Mononuclear cell (primary cell): Measurements from ENCODE around the gene PTTG1. TPM values are rescaled to one million over a fixed set of nuclear protein-coding genes. Genes with fewer than 3 reads are reported as not detected.

Experiments used
- H3K27me3 ChIP-seq: 2 replicates; pipeline ENCODE4 v1.6.0; 2011; ENCODE audit warnings: low read length, control low read depth; ENCODE audit not compliant: insufficient read depth
- H3K4me1 ChIP-seq: 2 replicates; pipeline ENCODE4 v1.5.1; 2011; ENCODE audit warnings: mild to moderate bottlenecking, low read length, control low read depth; ENCODE audit not compliant: insufficient read depth
- H3K4me3 ChIP-seq: 2 replicates; pipeline ENCODE4 v1.5.1; 2011; ENCODE audit warnings: mild to moderate bottlenecking, low read length, moderate library complexity
- H3K9me3 ChIP-seq: 2 replicates; pipeline ENCODE4 v1.5.1; 2011; ENCODE audit warnings: low read depth, mild to moderate bottlenecking, control low read depth, low read length
- total RNA-seq: library from RNA; depleted of rRNA; stranded (reverse); fragments of >200 nt; gene quantifications from one replicate; pipeline ENCODE4 v1.2.3, GENCODE V29; 2012

The PTTG1 gene
- total RNA-seq: 17.0 TPM

DNA sequence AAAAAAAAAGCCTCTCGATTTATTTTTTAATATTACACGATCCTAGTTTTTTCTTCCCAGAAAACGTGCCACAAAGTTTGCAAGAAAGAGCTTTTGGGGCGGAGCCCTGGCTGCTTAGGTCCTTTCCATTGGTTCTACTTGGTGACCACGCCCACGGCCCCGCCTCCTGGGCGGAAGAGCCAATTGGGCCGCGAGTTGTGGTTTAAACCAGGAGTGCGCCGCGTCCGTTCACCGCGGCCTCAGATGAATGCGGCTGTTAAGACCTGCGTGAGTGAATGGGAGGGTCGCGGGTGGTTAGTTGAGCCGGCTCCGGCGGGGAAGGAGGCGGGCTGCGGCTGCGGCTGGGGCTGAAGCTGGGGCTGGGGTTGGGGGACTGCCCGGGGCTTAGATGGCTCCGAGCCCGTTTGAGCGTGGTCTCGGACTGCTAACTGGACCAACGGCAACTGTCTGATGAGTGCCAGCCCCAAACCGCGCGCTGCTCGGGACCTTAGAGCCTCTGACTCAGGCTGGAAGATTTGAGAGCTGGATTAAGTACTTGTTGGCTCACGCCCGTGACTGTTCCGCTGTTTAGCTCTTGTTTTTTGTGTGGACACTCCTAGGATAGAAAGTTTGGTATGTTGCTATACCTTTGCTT, at the start of gene PTTG1:
Gene PTTG1 (plus strand): TSS at position 231 of the 634 bp plus-strand sequence. CDS start 458 bp downstream, outside the sequence.
- Histone ChIP-seq H3K4me3 (peak within 1 kb of the TSS; percentile 53), H3K9me3 (no peaks in the 10 kb centered on the region), H3K4me1 (peaks cover 39% of the 10 kb centered on the region), H3K27me3 (no peaks in the 10 kb centered on the region)

DNA sequence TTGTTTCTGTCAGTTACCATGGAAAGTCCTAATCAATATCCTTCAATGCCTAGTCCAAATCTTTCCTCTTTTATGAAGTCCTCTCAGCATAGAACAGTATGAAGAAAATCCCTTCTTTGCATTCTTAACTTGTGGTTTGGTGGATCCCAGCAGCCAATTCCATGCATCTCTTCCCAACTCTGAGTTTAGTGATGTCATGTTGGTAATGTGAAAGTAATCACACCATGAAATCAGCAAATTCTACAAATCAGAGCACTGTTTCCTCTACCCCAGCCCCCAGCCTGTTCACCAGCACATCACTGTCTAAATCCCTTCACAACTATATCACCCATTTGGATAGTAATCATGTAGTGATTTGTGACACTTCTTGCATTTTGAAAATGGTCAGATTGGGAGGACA, 46.5 kb upstream of the PTTG1 start:
- Histone ChIP-seq H3K9me3 (no peaks in the 10 kb centered on the region), H3K4me1 (peaks cover 5% of the 10 kb centered on the region), H3K27me3 (peaks cover 49% of the 10 kb centered on the region), H3K4me3 (no peak overlapping the region)

DNA sequence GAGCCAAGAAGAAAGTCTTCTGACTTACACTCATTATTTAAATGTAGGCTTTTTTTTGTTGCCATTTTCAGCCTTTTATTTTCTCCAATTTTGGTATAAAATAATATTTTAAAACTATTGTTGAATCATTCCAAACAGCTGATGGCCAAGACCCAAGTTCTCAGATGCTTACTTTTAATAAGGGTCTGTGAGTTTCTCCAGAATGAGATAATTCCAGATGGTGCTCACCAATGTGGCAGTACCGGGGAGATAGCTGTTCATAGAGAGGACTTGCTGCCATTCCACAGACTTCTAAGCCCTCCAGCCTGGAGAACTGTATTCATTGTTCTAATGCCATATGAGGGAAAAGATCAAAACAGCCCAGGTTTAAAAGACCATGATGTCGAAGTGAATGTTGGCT, 46.0 kb upstream of the PTTG1 start:
- Histone ChIP-seq H3K4me1 (peaks cover under 1% of the 10 kb centered on the region), H3K9me3 (no peaks in the 10 kb centered on the region), H3K27me3 (peaks cover 44% of the 10 kb centered on the region), H3K4me3 (no peak overlapping the region)

DNA sequence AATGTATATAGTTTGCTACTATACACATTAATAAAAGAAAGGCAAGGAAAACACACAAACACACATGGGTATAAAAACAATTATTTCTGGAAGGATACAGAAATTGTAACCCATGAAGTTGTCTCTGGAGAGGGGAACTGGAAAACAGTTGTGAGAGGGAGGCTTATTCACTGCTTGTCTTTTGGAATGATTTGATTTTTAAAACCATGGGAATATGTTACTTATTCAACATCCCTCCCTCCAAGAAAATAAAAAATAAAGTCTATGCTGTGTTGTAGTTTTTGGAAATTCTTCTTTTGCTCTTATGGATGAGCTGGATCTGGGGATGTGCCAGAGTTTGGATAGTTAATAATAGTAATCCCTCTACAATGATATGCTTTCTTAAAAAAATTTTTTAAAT, 45.2 kb upstream of the PTTG1 start:
- Histone ChIP-seq H3K4me3 (no peak overlapping the region), H3K4me1 (no peaks in the 10 kb centered on the region), H3K9me3 (no peaks in the 10 kb centered on the region), H3K27me3 (peaks cover 37% of the 10 kb centered on the region)

DNA sequence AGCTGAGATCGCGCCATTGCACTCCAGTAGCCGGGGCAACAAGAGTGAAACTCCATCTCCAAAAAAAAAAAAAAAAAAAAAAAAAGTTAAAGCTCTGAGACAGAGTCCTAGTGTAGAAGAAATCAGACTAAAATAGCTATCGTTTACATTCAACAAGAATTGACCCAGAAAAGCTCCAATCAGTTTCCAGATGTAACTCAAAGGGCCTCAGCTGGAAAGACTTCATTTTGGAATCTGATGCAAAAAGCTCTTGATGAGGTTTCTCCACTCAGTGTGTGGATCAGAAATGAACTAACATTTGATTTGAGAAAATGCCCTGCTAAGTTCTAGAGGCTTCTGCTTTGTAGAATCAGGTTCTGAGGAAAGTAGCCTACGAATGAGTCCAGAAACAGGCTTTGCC, 44.0 kb upstream of the PTTG1 start:
- peaks cover 25% of the 10 kb centered on the region for H3K27me3 ChIP-seq
- no peaks in the 10 kb centered on the region for H3K9me3 ChIP-seq
- H3K4me3 ChIP-seq: no peak overlapping the region
- H3K4me1 ChIP-seq: no peaks in the 10 kb centered on the region

DNA sequence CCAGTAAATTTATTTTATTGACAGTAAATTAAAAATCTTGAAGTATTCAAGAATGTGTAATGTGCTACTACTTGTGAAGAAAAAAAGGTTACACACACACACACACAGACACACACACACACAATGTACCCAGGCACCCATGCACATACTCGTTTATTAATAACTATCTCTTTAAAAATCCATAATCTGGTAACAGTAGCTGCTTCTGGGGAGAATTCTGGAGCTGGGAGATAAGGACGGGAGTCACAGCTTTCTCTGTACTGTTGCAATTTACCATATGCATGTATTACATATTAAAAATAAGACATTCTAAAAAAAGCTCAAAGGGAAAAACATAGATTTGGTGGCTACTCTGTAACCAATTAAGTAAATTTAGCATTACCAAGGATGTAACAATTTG, 43.3 kb upstream of the PTTG1 start:
- H3K27me3 ChIP-seq: peaks cover 20% of the 10 kb centered on the region
- no peaks in the 10 kb centered on the region for H3K9me3 ChIP-seq
- no peak overlapping the region for H3K4me3 ChIP-seq
- H3K4me1 ChIP-seq: no peaks in the 10 kb centered on the region

DNA sequence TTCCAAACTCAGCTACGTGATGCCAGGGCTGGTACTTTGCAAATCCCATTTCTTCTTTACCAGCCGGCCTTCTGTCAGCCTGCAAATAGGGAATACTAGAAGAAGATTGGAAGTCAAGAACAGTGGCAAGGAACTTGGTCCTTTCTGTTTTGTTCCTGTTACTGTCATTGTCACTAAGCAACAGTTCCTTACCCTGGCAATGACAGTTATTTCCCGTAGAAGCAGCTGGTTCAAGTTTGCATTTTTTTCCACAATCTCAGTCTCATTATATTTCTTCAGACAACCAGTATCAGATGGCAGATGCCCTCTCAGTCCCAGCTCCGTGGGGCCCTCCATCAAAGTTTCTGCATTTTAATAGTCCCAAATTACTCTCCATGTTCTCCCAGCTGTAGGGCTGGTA, 42.1 kb upstream of the PTTG1 start:
- Histone ChIP-seq H3K27me3 (peaks cover 15% of the 10 kb centered on the region), H3K4me3 (no peak overlapping the region), H3K9me3 (no peaks in the 10 kb centered on the region), H3K4me1 (no peaks in the 10 kb centered on the region)

DNA sequence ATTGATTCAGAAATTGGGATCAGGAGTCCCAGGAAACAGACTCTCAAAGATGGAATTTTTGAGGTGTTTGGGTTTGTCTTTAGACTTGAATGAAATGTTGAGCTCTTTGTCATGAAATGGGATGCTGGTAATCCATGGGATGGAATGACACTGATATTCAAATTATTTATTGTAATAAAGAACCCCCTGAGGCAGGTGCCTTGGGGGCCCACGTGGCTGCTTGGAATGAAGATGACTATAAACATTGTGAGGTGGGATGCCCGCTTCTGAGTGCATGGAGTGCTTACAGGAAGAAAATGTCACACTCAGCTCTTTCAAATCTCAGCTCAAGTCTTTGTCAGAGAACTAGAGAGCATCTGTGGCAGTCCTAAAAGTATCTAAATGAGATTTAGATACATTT, 41.6 kb upstream of the PTTG1 start:
- Histone ChIP-seq H3K27me3 (peaks cover 11% of the 10 kb centered on the region), H3K9me3 (no peaks in the 10 kb centered on the region)

DNA sequence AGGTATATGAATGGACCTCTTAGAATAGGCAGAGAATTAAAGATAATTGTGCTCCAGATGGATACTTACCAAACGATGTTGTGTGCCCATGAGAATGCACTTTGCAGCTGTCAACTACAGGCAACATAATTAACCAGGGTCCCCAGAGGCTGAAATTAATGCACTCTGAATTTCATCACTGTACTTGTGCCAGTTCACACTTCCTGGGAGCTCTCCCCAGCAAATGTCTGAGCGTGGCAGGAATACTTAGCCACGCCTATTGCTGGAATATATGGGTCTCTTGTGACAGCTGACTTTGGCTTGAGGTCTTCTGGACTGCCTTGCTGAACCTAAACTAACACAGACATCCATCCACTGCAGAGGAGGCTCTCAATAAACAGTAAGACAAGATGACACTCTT, 39.3 kb upstream of the PTTG1 start:
- Histone ChIP-seq H3K4me3 (no peak overlapping the region), H3K9me3 (peaks cover 4% of the 10 kb centered on the region), H3K27me3 (no peaks in the 10 kb centered on the region), H3K4me1 (no peaks in the 10 kb centered on the region)

More for the DNA sequence above, 41.6 kb upstream of the PTTG1 start:
- Histone ChIP-seq H3K4me1 (no peaks in the 10 kb centered on the region), H3K4me3 (no peak overlapping the region)

DNA sequence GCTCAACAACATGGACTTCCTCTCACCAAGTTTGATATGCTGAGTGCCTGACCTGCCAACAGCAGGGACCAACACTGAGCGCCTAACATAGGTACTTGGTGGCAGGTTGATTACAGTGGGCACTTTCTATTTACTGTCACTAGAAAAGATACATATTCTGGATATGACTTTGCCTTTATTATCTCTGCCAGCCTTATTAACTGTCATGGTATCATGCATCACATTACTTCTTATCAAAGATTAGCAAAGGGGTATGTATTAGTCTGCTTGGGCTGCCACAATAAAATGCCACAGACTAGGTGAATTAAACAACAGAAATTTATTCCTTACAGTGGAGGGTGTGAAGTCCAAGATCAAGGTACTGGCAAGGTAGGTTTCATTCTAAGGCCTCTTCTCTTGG, 37.0 kb upstream of the PTTG1 start:
- peaks cover 11% of the 10 kb centered on the region for H3K9me3 ChIP-seq
- no peaks in the 10 kb centered on the region for H3K4me1 ChIP-seq
- no peaks in the 10 kb centered on the region for H3K27me3 ChIP-seq
- no peak overlapping the region for H3K4me3 ChIP-seq

DNA sequence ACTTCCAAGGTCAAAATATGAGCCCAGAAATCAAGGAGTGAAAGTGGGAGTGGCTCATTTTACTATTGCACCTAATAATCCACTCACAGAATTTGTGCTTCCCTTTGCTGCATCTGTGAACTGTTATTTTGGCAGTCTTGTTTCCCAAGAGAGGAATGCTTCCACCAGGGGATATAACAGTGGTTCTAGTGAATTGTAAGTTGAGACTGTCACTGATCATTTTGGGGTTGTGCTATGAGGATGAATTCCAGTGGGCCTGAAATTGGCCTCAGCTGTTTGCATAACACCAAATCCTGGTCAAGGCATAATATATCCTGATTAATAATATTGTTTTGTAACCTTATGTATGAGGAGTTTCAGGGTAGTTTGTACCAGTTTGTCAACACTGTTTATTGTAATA, 36.2 kb upstream of the PTTG1 start:
- Histone ChIP-seq H3K27me3 (no peaks in the 10 kb centered on the region), H3K9me3 (peaks cover 11% of the 10 kb centered on the region), H3K4me3 (no peak overlapping the region), H3K4me1 (no peaks in the 10 kb centered on the region)

DNA sequence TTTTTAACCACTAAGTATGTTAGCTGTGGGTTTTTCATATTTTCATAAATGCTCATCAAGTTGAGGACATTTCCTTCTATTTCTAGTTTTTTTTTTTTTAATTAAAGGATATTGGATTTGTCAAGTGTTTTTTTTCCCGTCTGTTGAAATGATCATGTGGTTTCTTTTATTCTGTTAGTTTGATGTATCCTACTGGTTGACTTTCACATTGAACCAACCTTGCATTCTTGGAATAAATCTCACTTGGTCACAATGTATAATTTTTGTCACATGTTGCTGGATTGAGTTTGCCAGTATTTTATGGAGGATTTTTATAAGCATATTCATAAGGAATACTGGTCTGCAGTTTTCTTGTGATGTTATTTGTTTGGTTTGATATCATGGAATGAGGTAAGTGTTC, 34.2 kb upstream of the PTTG1 start:
- no peaks in the 10 kb centered on the region for H3K27me3 ChIP-seq
- no peak overlapping the region for H3K4me3 ChIP-seq
- no peaks in the 10 kb centered on the region for H3K4me1 ChIP-seq
- H3K9me3 ChIP-seq: peaks cover 11% of the 10 kb centered on the region

DNA sequence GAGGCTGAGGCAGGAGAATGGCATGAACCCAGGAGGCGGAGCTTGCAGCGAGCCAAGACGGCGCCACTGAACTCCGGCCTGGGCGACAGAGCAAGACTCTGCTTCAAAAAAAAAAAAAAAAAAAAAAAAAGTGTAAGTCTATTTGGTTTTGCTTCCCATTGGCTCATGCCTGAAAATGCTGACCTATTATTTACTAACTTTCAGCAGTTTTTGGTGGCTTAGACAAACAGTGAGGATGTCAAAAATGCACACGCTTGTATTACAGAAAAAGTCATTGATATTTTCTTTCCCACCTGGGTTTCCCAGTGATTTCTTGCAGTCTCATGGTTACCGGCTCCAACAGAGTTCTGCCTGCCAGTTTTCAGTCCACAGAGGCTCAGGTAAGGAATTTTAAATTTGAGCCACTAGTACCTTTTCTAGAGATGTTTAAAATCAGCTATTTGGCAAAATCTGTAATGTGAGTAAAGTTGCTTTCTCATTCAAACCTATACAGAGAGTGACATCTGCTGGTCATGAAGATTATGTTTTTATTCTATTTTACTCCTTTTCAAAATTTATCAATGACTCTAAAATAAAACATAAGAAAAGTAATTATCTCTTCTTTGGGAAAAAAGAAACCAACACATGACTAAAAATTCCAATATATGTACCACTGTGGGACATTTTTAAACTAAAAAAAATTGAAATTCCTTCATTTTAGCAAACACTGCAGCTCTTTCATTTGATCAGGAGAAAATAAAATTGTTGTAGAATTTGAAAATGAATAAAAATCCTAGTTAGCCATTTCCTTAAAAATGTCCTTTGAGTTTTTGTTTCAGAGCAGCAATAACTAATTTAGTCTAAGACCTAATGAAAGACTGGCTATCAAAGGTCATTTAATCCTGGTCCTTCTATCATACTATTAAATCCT, 30.6 kb upstream of the PTTG1 start:
- Histone ChIP-seq H3K9me3 (peaks cover 11% of the 10 kb centered on the region), H3K27me3 (no peaks in the 10 kb centered on the region), H3K4me1 (no peaks in the 10 kb centered on the region), H3K4me3 (no peak overlapping the region)

DNA sequence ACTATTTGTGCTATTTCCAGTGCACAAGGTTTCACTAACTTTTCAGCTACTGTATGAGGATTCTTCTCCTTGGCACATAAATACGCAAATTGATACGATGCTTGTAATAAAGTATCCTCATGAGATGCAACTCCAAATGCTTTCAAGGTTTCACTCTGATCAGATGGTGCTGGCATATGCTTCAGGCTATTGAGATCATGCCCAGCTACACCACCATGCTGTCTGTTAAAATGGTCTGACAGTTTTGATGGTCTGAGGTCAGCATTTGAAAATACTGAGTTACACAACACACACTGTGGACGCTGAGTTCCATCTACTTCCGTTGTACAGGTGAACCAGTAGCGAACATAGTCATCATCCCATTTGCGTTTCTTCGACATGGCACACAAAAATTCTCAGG, 26.5 kb upstream of the PTTG1 start:
- Histone ChIP-seq H3K4me3 (no peak overlapping the region), H3K9me3 (no peaks in the 10 kb centered on the region), H3K27me3 (no peaks in the 10 kb centered on the region), H3K4me1 (peaks cover 7% of the 10 kb centered on the region)

DNA sequence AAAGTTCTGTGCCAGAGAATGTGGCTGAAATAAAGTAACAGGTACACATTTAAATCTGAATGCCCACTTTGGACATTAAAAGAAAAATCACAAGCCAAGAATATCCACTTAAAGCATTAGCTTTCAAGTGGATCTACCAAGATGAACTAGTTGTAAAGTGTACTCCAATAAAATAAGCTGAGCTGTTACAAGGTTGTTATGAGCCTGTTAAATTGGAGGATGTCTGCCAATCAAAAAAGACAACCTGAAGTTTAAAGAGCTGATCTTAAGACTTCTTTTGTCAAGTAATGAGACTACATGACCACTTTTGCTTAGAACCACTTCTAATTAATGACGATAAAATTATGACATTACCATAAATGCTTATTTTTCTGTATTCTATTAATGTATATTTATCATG, 24.2 kb upstream of the PTTG1 start:
- no peak overlapping the region for H3K4me3 ChIP-seq
- no peaks in the 10 kb centered on the region for H3K9me3 ChIP-seq
- H3K27me3 ChIP-seq: no peaks in the 10 kb centered on the region

DNA sequence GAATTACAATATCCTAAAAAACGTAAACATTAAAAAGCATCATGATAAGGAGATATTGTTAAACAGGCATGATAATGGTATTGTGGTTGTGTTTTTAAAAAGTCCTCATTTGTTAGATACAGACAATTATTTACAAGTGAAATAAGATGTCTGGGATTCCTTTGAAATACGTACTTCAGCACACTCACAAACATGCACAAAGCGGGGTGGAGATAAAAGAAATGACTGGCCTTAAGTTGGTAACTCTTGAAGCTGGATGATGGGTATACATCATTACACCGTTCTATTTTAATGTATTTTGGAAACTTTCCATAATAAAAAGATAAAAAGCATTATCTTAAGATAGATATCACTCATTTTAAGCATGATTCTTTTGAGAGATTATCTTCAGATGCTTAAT, 22.8 kb upstream of the PTTG1 start:
- H3K9me3 ChIP-seq: no peaks in the 10 kb centered on the region
- H3K4me3 ChIP-seq: no peak overlapping the region
- H3K4me1 ChIP-seq: peaks cover 10% of the 10 kb centered on the region
- no peaks in the 10 kb centered on the region for H3K27me3 ChIP-seq

More for the DNA sequence above, 24.2 kb upstream of the PTTG1 start:
- peaks cover 10% of the 10 kb centered on the region for H3K4me1 ChIP-seq
